Choroid plexus epithelial cell (primary cell): ENCODE data around the gene TMEM53.
A peak's percentile ranks its signal among the peaks of the same experiment; 100 is the strongest.

ENCODE experiments used
- DNase-seq: peaks from one replicate; pipeline ENCODE4 v3.0.0-alpha.2; 2010; ENCODE audit warnings: low read depth
- H3K4me3 ChIP-seq: 2 replicates; pipeline ENCODE4 v1.5.1; 2011; ENCODE audit warnings: low read depth, mild to moderate bottlenecking, control low read depth, low read length, moderate library complexity
- TF ChIP-seq, protein P1 (sequence below): conservative IDR thresholded peaks from 2 replicates; pipeline ENCODE4 v1.5.1; 2011; ENCODE audit warnings: low read depth, mild to moderate bottlenecking, control low read depth, inconsistent platforms, low read length, moderate library complexity

Gene TMEM53

DNA sequence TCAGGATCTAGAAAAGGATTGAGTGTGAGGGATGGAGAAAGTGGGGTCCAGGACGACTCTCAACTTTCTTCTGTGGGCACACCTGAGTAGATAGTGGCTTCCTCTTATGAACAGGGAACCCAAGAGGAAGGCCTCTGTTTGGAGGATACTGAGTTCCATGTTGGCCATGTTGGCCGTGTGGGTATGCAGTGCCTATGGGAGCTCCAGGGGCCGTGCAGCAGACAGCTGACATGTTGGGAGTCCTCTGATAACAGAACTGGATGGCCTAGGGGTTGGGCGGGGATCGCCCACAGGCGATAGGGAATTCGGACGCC lies 43.0 kb downstream of the TMEM53 start:
- TF ChIP-seq, protein P1, sequence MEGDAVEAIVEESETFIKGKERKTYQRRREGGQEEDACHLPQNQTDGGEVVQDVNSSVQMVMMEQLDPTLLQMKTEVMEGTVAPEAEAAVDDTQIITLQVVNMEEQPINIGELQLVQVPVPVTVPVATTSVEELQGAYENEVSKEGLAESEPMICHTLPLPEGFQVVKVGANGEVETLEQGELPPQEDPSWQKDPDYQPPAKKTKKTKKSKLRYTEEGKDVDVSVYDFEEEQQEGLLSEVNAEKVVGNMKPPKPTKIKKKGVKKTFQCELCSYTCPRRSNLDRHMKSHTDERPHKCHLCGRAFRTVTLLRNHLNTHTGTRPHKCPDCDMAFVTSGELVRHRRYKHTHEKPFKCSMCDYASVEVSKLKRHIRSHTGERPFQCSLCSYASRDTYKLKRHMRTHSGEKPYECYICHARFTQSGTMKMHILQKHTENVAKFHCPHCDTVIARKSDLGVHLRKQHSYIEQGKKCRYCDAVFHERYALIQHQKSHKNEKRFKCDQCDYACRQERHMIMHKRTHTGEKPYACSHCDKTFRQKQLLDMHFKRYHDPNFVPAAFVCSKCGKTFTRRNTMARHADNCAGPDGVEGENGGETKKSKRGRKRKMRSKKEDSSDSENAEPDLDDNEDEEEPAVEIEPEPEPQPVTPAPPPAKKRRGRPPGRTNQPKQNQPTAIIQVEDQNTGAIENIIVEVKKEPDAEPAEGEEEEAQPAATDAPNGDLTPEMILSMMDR = no peak
- peak overlapping the region; percentile 72 for H3K4me3 ChIP-seq
- no peak for DNase-seq

DNA sequence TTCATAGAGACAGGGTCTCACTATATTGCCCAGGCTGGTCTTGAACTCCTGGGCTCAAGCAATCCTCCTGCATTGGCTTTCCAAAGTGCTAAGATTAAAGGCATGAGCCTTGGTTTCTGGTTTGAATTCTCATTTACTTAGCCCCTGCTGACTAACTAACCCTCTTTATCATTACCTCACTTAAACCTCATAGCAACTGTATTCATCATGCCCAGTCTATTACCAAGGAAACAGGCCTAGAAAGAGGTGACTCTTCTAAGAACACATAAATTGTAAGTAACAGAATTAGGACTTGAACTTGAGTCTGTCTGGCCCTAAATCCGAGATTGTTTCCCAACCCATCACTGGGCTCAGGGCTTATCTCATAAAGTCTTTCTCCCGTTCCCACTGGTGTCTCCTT lies 44.2 kb downstream of the TMEM53 start:
- H3K4me3 ChIP-seq = no peak overlapping the region
- DNase-seq = no peak
- TF ChIP-seq, protein P1 = no peak

- peak; percentile 55 for DNase-seq
- TF ChIP-seq, protein P1 = no peak
Observed at GRCh38 chr1:44628962-44629756, 45.1 kb downstream of the TMEM53 start.

DNA sequence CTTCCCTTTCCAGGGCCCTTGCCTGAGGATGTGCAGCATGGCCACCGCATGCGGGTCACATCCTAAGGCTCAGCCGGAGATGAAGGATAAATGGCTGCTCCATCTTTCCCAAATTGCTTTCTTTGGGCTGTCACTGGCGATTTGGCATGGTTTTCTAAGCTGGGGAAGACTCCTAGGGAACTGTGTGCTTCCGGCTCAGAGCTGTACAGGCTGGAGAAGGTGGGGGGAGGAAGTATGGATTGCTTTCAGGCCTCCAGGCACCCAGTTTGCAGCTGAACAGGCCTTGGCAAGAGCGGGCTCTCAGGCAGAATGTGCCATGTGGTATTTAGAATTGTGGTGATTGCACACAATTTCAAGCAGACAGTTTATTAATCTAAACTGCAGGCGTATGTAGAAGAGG lies 48.9 kb downstream of the TMEM53 start:
- TF ChIP-seq, protein P1 = no peak
- no peak overlapping the region for H3K4me3 ChIP-seq
- DNase-seq = no peak

More at GRCh38 chr1:44628962-44629756, 45.1 kb downstream of the TMEM53 start:
- H3K4me3 ChIP-seq = no peak overlapping the region

DNA sequence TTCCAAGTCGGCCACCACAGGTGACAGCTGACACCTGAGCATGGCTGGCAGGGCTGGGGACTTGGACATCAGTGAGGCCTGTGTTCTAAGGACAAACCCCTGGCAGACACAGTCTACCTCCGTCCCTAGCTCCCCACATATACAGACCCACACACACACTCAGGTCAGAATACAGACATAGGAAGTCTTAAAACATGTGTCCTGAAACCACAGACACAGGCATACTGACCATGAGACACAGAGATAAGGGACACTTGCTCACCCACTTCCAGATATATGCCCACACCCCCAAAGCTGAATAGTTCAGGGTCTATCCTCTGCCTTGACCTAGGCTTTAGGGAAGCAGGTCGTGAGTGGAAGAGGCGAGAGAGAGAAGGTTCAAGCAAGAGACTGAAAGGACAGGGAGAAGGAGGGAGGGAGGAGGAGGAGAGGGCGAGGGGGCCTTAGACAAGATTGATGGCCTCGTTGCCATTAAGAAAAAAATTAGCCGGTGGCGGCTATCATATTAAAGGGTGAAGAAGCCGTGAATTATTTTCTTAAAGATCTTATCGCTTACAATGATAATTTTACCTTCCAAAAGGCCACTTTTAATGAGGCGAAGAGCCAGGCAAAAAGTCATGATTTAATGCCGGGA lies 49.9 kb downstream of the TMEM53 start:
- no peak for DNase-seq
- no peak overlapping the region for H3K4me3 ChIP-seq
- TF ChIP-seq, protein P1 = no peak

DNA sequence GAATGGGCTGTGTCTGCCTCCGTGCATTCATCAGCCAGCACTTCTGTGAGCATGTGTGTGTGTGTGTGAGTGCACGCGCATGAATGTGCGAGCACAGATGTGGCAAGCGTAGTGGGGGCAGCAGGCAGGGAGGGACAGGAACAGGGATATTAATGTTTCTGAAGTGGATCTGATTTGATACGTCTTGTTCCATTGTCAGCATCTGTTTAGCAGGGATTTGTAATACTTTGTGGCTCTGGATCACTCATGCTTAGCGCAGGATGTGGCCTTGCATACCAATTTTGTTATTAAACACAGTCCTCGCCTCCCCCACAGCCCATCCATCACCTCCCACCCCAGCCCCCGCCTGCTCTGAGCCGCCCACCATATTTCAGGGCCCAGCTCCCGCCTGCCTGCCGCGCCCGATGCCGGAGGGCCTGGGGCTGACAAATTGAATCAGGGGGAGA lies 52.4 kb downstream of the TMEM53 start:
- TF ChIP-seq, protein P1 = no peak
- DNase-seq = no peak
- no peak overlapping the region for H3K4me3 ChIP-seq
